8988T (cell line): ENCODE data around the gene CUBN.

Source experiments
- DNase-seq: peaks from one replicate; pipeline ENCODE4 v3.0.0; 2011

CUBN gene

GRCh38 chr10:16905320-16905719 lies 224.3 kb downstream of the CUBN start:
- DNase-seq: no peak

- DNase-seq: no peak
Observed at GRCh38 chr10:16904639-16905061, 225.0 kb downstream of the CUBN start.

GRCh38 chr10:16904049-16904448 lies 225.6 kb downstream of the CUBN start:
- no peak for DNase-seq

- no peak for DNase-seq
Observed at GRCh38 chr10:16902606-16903005, 227.0 kb downstream of the CUBN start.

- DNase-seq: no peak
Observed at GRCh38 chr10:16901106-16901505, 228.5 kb downstream of the CUBN start.

GRCh38 chr10:16896993-16897392 lies 232.6 kb downstream of the CUBN start:
- no peak for DNase-seq

- no peak for DNase-seq
Observed at GRCh38 chr10:16894821-16895220, 234.8 kb downstream of the CUBN start.

GRCh38 chr10:16893664-16894063 lies 235.9 kb downstream of the CUBN start:
- no peak for DNase-seq

- no peak for DNase-seq
Observed at GRCh38 chr10:16891375-16892313, 238.0 kb downstream of the CUBN start.

GRCh38 chr10:16890691-16891090 lies 238.9 kb downstream of the CUBN start:
- no peak for DNase-seq

GRCh38 chr10:16887565-16887964 lies 242.0 kb downstream of the CUBN start:
- DNase-seq: no peak

GRCh38 chr10:16886031-16886430 lies 243.6 kb downstream of the CUBN start:
- DNase-seq: no peak

- DNase-seq: no peak
Observed at GRCh38 chr10:16884497-16884896, 245.1 kb downstream of the CUBN start.

- no peak for DNase-seq
Observed at GRCh38 chr10:16883084-16883483, 246.5 kb downstream of the CUBN start.

- DNase-seq: no peak
Observed at GRCh38 chr10:16870331-16870730, 259.3 kb downstream of the CUBN start.

- no peak for DNase-seq
Observed at GRCh38 chr10:16867990-16868389, 261.6 kb downstream of the CUBN start.

GRCh38 chr10:16867556-16867955 lies 262.1 kb downstream of the CUBN start:
- no peak for DNase-seq

GRCh38 chr10:16866541-16867275 lies 262.9 kb downstream of the CUBN start:
- no peak for DNase-seq

GRCh38 chr10:16865766-16866165 lies 263.8 kb downstream of the CUBN start:
- DNase-seq: no peak

GRCh38 chr10:16863766-16864165 lies 265.8 kb downstream of the CUBN start:
- no peak for DNase-seq

- no peak for DNase-seq
Observed at GRCh38 chr10:16857419-16857818, 272.2 kb downstream of the CUBN start.

- no peak for DNase-seq
Observed at GRCh38 chr10:16856567-16856966, 273.0 kb downstream of the CUBN start.

- DNase-seq: no peak
Observed at GRCh38 chr10:16856092-16856491, 273.5 kb downstream of the CUBN start.

GRCh38 chr10:16854623-16855022 lies 275.0 kb downstream of the CUBN start:
- DNase-seq: no peak
